ENCODE results near the gene DBN1. TPM values are rescaled to one million over a fixed set of nuclear protein-coding genes. Genes with fewer than 3 reads are reported as not detected.

The DBN1 gene
- total and polyA plus RNA-seq, 2 experiments from 2014 or later = 106 to 290 TPM

- no peaks in the 10 kb centered on the region for H3K9me2 ChIP-seq (ENCODE audit: insufficient read depth)
- H3K27ac Mint-ChIP-seq = no peak overlapping the region
- ATAC-seq (peak; percentile 39), DNase-seq (ENCODE audit: low spot score) (peak; percentile 97)
- H3K27ac ChIP-seq (ENCODE audit: low read depth) = no peak overlapping the region
- peak overlapping the region; percentile 36; the same call in 1 of the 2 replicates for H3K4me2 ChIP-seq
- H3K36me3 ChIP-seq (ENCODE audit: insufficient read depth) = no peaks in the 10 kb centered on the region
- peaks cover 7% of the 10 kb centered on the region for H3K36me3 Mint-ChIP-seq (ENCODE audit: low read depth)
- no peak overlapping the region for H3K4me3 ChIP-seq
- peaks cover 33% of the 10 kb centered on the region for H3K27me3 Mint-ChIP-seq (ENCODE audit: insufficient read depth, low read depth, poor library complexity)
- H3K9me3 Mint-ChIP-seq = no peaks in the 10 kb centered on the region
- no peak overlapping the region for H3K4me3 Mint-ChIP-seq
- TF ChIP-seq CTCF (conservative IDR thresholded peaks at IDR 0.05; ENCODE audit: low read depth in 2 of 2) (peak; percentile 94 to 98; a peak in 3 of 4 replicates), NANOG (IDR thresholded peaks at IDR 0.05; ENCODE audit: borderline replicate concordance) (no peak)
- peaks cover 18% of the 10 kb centered on the region for H3F3A ChIP-seq (replicated peaks; ENCODE audit: low read depth)
- H3K27me3 ChIP-seq (ENCODE audit: insufficient read depth) = peaks cover 22% of the 10 kb centered on the region
- H3K79me2 ChIP-seq (replicated peaks; ENCODE audit: insufficient read depth) = peaks cover 7% of the 10 kb centered on the region
- H3K4me1 ChIP-seq (ENCODE audit: insufficient read depth) = peaks cover 29% of the 10 kb centered on the region
- H4K20me1 ChIP-seq (replicated peaks; ENCODE audit: insufficient read depth) = no peaks in the 10 kb centered on the region; the same call in 1 of the 2 replicates
- peaks cover 32% of the 10 kb centered on the region for H3K4me1 Mint-ChIP-seq
- peak overlapping the region; percentile 35; the same call in 1 of the 2 replicates for H2AFZ ChIP-seq
Measured at GRCh38 chr5:177500685-177501522, 27.5 kb upstream of the DBN1 start.

- H3K9me3 Mint-ChIP-seq = no peaks in the 10 kb centered on the region
- Histone ChIP-seq H2AFZ (no peak overlapping the region), H3K79me2 (replicated peaks; ENCODE audit: insufficient read depth) (peaks cover 14% of the 10 kb centered on the region), H4K20me1 (replicated peaks; ENCODE audit: insufficient read depth) (no peaks in the 10 kb centered on the region; the same call in 1 of the 2 replicates), H3K27me3 (ENCODE audit: insufficient read depth) (peaks cover 22% of the 10 kb centered on the region), H3K36me3 (ENCODE audit: insufficient read depth) (no peaks in the 10 kb centered on the region), H3K4me2 (no peak overlapping the region), H3K27ac (ENCODE audit: low read depth) (no peak overlapping the region), H3K4me3 (no peak overlapping the region), H3F3A (replicated peaks; ENCODE audit: low read depth) (peaks cover 27% of the 10 kb centered on the region), H3K4me1 (ENCODE audit: insufficient read depth) (peaks cover 39% of the 10 kb centered on the region), H3K9me2 (ENCODE audit: insufficient read depth) (no peaks in the 10 kb centered on the region)
- no peak for ATAC-seq
- no peak for DNase-seq (ENCODE audit: low spot score)
- H3K27ac Mint-ChIP-seq = no peak overlapping the region
- peaks cover 43% of the 10 kb centered on the region for H3K4me1 Mint-ChIP-seq
- TF ChIP-seq ZNF331 (CRISPR knock-in tag; IDR thresholded peaks at IDR 0.05; ENCODE audit: low read depth) (no peak), EZH2phosphoT487 (IDR thresholded peaks at IDR 0.05; ENCODE audit: unreplicated experiment) (no peak), ZNF114 (CRISPR knock-in tag; IDR thresholded peaks at IDR 0.05) (no peak), STAT1 (IDR thresholded peaks at IDR 0.05; ENCODE audit: unreplicated experiment) (no peak), REST (IDR thresholded peaks at IDR 0.05; ENCODE audit: unreplicated experiment) (no peak), EZH2 (IDR thresholded peaks at IDR 0.05; ENCODE audit: low read depth, unreplicated experiment) (no peak), CREB1 (CRISPR knock-in tag; IDR thresholded peaks at IDR 0.05; ENCODE audit: low read depth) (no peak)
- peaks cover 36% of the 10 kb centered on the region for H3K27me3 Mint-ChIP-seq (ENCODE audit: insufficient read depth, low read depth, poor library complexity)
- peaks cover 8% of the 10 kb centered on the region for H3K36me3 Mint-ChIP-seq (ENCODE audit: low read depth)
- peak overlapping the region; percentile 9; the same call in 1 of the 3 replicates for H3K4me3 Mint-ChIP-seq
Measured at GRCh38 chr5:177499842-177500241, 26.4 kb upstream of the DBN1 start.
